ENCODE data around the gene MALL. TPM values are rescaled to one million over a fixed set of nuclear protein-coding genes. Genes with fewer than 3 reads are reported as not detected.

MALL gene
- not detected in 2 replicates for total RNA-seq (2011; cell fraction: chromatin; rRNA removed; ENCODE audit: low replicate concordance)
- total RNA-seq (2011; cell fraction: nucleolus; rRNA removed) = not detected in 2 replicates
- total RNA-seq (2011; cell fraction: nucleoplasm; rRNA removed) = not detected in 2 replicates
- total RNA-seq (2014; rRNA removed) = not detected in 2 replicates
- total RNA-seq (2014; rRNA removed; fragmentation: Illumina TruSeq; extraction: Trizol) = not detected in 2 replicates
- total RNA-seq (2015; rRNA removed; fragmentation: Illumina TruSeq; extraction: Trizol) = not detected in 2 replicates
- total RNA-seq (2021) = 0.24 and 0.27 TPM in 2 replicates
- not detected in 2 replicates for polyA plus RNA-seq (2011; rRNA removed)
- polyA plus RNA-seq (2011; cell fraction: cytosol; rRNA removed) = not detected in 2 replicates
- not detected in 2 replicates for polyA plus RNA-seq (2011; cell fraction: nucleus; rRNA removed)
- polyA plus RNA-seq (2012) = 0.03 TPM in 1 of 2 replicates, not detected in the other
- polyA plus RNA-seq (2014; fragmentation: Illumina TruSeq; extraction: Trizol) = not detected in 2 replicates
- not detected for polyA plus RNA-seq (2014; fragmentation: Nextera tagmentation; extraction: Ambion mirVana)
- not detected in 2 replicates for polyA plus RNA-seq (2014; rRNA removed)
- polyA minus RNA-seq (2011; rRNA and poly(A)+ RNA removed) = not detected in 2 replicates
- polyA minus RNA-seq (2011; cell fraction: cytosol; rRNA and poly(A)+ RNA removed) = not detected in 2 replicates
- polyA minus RNA-seq (2011; cell fraction: nucleus; rRNA and poly(A)+ RNA removed) = not detected in 2 replicates
- Bru-seq, nascent RNA = percentile 12 among the genes with signal in this experiment
- BruChase-seq, experiment 1, labeled RNA remaining after a 2-hour chase = percentile 20 among the genes with signal in this experiment
- percentile 18 among the genes with signal in this experiment for BruChase-seq, experiment 2, labeled RNA remaining after a 6-hour chase
- long read RNA-seq, experiment 1 = 0 reads
- long read RNA-seq, experiment 2 = 0 reads
- long read RNA-seq, experiment 3 = 0 reads

- intact Hi-C loops (cut with micrococcal nuclease) (no loop called here), in situ Hi-C loops (cut with MboI) (no loop called here)
- Histone ChIP-seq H3K9me1 (ENCODE audit: control insufficient read depth, insufficient read depth, low read length) (peaks cover 4% of the 10 kb centered on the region), H2AFZ (ENCODE audit: low read depth, low read length) (no peak within 1 kb of the TSS), H3K79me2 (ENCODE audit: control insufficient read depth, insufficient read depth, low read length) (no peaks in the 10 kb centered on the region), H3K27me3 (ENCODE audit: control insufficient read depth in 2 of 2, insufficient read depth in 2 of 2, low read length in 2 of 2) (peaks cover 11 to 36% of the 10 kb centered on the region in 2 experiments; a peak in 4 of 5 replicates), H3K4me2 (ENCODE audit: insufficient read depth, low read length) (no peak within 1 kb of the TSS), H3K36me3 (ENCODE audit: control insufficient read depth, insufficient read depth, low read length) (no peaks in the 10 kb centered on the region), H3K4me3 (no peak within 1 kb of the TSS), H3K9me3 (replicated peaks; ENCODE audit: control insufficient read depth, insufficient read depth, low read depth, low read length) (no peaks in the 10 kb centered on the region), H3K27ac (ENCODE audit: extremely low read depth, low read depth, low read length) (no peak within 1 kb of the TSS), H3K9ac (ENCODE audit: insufficient read depth in 1 of 2, low read depth in 2 of 2, low read length in 2 of 2) (no peak within 1 kb of the TSS), H3K4me1 (replicated peaks in 1 of 2; ENCODE audit: control insufficient read depth in 2 of 2, insufficient read depth in 2 of 2, low read length in 2 of 2) (peaks cover 0 to 7% of the 10 kb centered on the region in 2 experiments; a peak in 2 of 5 replicates), H4K20me1 (replicated peaks; ENCODE audit: control insufficient read depth, insufficient read depth, low read length) (no peaks in the 10 kb centered on the region; the same call in 1 of the 2 replicates)
- WGBS (ENCODE audit: insufficient coverage, low coverage, missing lambda C conversion rate) = 14% methylated on average over 18 of the region's 62 CpGs
- TF ChIP-seq CTCFL (IDR thresholded peaks at IDR 0.05; ENCODE audit: borderline replicate concordance, insufficient read depth, low read depth, low read length, poor library complexity, severe bottlenecking) = no peak
- TF ChIP-seq ZNF830 (CRISPR knock-in tag; IDR thresholded peaks at IDR 0.05) = no peak
- no peak for TF ChIP-seq BRF1 (IDR thresholded peaks at IDR 0.05; ENCODE audit: borderline replicate concordance, extremely low read depth, insufficient read length)
- no peak for TF ChIP-seq MCM3 (IDR thresholded peaks at IDR 0.05)
- TF ChIP-seq ZNF785 (CRISPR knock-in tag; IDR thresholded peaks at IDR 0.05) = no peak
- TF ChIP-seq BRD4 (IDR thresholded peaks at IDR 0.05) = no peak
- no peak for TF ChIP-seq MAZ (CRISPR knock-in tag; conservative IDR thresholded peaks at IDR 0.05 in 1 of 2, IDR thresholded peaks at IDR 0.05 in 1 of 2)
- no peak for TF ChIP-seq SP1 (CRISPR knock-in tag; IDR thresholded peaks at IDR 0.05)
- no peak for TF ChIP-seq FOXK2 (conservative IDR thresholded peaks at IDR 0.05 in 1 of 2, IDR thresholded peaks at IDR 0.05 in 1 of 2; ENCODE audit: low read depth in 2 of 2)
- TF ChIP-seq KDM2B (CRISPR knock-in tag; IDR thresholded peaks at IDR 0.05) = no peak
- TF ChIP-seq RBM34 (IDR thresholded peaks at IDR 0.05; ENCODE audit: borderline replicate concordance, insufficient read depth, low read length) = no peak
- no peak for TF ChIP-seq ARID1B (IDR thresholded peaks at IDR 0.05)
- TF ChIP-seq KDM4B (IDR thresholded peaks at IDR 0.05; ENCODE audit: borderline replicate concordance in 2 of 2, low read depth in 1 of 2) = no peak
- no peak for ATAC-seq
- ChIA-PET POLR2A (interaction anchor here (0.7 kb wide), 1 partner anchor 9 kb away, joined by 4 read pairs; no protein-coding TSS in a partner anchor), CTCF (ENCODE audit: low intra/inter-chr PET ratio) (no interaction called here)
- FAIRE-seq = no peak
- BruUV-seq (replicated peaks) = no TSS peak
- DNase-seq (ENCODE audit: extremely low read depth in 1 of 4, low spot score in 3 of 4) = no peak
These were observed at the start of gene MALL for GRCh38 chr2:110115291-110116032. Gene MALL (minus strand): TSS chr2:110115822. CDS start chr2:110115792, 30 bp downstream.
